Hepatic stellate cell (primary cell): Measurements from ENCODE around the gene ALDOC.
A peak's percentile ranks its signal among the peaks of the same experiment; 100 is the strongest.

Experiments used
- DNase-seq: peaks from one replicate; pipeline ENCODE4 v3.0.0; 2011; ENCODE audit warnings: low spot score

ALDOC gene

GRCh38 chr17:28552176-28552999, 24.3 kb downstream of the ALDOC start, which contains the start of gene UNC119:
Gene UNC119 (minus strand): TSS chr17:28552624. CDS start chr17:28552557, 67 bp downstream.
- DNase-seq = peak; percentile 92

- DNase-seq = peak; percentile 65
Measured at GRCh38 chr17:28551421-28552175, 25.1 kb downstream of the ALDOC start.

- no peak for DNase-seq
Measured at GRCh38 chr17:28550858-28551257, 25.8 kb downstream of the ALDOC start.

GRCh38 chr17:28549236-28550132, 27.2 kb downstream of the ALDOC start:
- no peak for DNase-seq

- no peak for DNase-seq
Measured at GRCh38 chr17:28548417-28549130, 28.1 kb downstream of the ALDOC start.

GRCh38 chr17:28547623-28548416, 28.9 kb downstream of the ALDOC start:
- DNase-seq = peak; percentile 91

GRCh38 chr17:28547096-28547622, 29.5 kb downstream of the ALDOC start:
- DNase-seq = no peak

GRCh38 chr17:28545787-28546415, 30.8 kb downstream of the ALDOC start:
- DNase-seq = no peak

DNA sequence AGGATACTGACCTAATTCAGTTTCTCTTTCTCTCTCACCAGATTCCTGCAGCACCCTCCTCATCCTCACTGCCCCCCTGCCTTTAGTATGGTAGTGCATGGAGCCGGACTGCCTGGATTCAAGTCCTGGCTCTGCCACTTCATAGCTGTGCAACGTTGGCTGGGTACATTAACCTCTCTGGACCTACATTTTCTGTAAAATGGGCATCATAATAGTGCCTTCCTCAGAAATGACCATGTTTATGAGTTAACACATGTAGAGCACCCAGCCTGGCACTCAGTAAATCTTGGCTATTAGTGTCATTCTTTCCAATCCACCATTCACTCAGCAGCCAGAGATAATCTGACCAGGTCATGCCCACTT, 31.6 kb downstream of the ALDOC start:
- no peak for DNase-seq

DNA sequence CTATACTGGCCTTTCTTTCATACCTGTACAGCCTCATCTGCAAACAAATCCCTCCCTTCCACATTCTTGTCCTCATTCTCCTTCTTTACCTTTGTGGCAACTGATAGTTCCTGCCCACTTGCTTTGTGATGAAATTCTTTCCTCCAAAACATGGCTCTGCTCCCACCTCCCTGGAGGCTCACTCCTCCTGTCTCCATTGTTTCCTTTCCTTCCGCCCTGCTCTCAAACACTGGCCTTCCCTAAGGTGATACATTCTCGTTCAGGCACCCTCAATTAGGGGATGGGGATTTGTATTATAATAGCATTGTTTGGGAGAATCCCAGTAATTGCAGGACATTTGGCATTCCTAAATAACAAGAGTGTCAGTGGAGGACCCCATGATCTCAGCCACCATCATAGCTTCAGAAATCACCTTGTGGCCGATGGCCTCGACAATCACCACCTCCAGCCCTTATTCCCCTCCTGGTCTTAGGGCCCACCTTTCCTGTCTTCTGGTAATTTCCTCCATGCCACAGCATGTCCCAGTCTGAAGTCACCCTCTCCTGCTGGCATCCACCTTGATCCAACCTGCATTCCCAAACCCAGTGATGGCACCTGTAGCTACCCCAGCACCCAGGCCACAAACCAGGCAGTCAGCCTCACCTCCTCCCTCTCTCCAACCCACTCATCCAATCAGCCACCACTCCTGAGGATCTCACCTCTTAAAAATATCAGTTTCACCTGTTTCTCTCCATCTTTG, 32.1 kb downstream of the ALDOC start:
- no peak for DNase-seq

DNA sequence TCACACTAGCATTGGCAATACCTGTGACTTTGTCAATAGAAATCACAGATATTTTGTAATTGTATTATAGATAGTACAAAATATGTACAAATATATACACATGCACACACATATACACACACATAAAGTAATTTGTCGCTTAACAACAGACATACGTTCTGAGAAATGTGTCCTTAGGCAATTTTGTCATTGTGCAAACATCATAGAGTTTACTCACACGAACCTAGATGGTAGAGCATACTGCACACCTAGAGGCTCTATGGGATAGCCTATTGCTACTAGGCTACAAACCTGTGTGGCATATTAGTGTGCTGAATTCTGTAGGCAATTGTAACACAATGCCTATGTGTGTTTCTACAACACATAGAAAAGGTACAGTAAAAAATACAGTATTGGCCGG, 35.3 kb downstream of the ALDOC start:
- DNase-seq = no peak

GRCh38 chr17:28540231-28540630, 36.5 kb downstream of the ALDOC start:
- DNase-seq = no peak

GRCh38 chr17:28538296-28538895, 38.3 kb downstream of the ALDOC start:
- DNase-seq = no peak

DNA sequence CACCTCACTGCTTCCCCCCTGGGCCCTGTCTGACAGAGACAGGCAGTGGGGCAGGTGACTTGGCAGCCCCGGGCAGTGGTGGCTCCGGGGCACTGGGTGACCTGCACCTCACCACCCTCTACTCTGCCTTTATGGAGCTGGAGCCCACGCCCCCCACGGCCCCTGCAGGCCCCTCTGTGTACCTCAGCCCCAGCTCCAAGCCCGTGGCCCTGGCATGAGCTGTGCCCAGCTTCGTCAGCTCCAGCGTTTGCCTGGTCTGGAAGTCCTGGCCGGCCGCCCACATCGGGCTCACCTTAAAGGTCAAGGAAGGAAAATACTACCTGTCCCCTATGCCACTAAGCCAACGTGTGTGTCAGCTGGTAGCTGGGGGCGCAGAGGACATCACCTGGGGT, 39.5 kb downstream of the ALDOC start:
- DNase-seq = no peak

DNA sequence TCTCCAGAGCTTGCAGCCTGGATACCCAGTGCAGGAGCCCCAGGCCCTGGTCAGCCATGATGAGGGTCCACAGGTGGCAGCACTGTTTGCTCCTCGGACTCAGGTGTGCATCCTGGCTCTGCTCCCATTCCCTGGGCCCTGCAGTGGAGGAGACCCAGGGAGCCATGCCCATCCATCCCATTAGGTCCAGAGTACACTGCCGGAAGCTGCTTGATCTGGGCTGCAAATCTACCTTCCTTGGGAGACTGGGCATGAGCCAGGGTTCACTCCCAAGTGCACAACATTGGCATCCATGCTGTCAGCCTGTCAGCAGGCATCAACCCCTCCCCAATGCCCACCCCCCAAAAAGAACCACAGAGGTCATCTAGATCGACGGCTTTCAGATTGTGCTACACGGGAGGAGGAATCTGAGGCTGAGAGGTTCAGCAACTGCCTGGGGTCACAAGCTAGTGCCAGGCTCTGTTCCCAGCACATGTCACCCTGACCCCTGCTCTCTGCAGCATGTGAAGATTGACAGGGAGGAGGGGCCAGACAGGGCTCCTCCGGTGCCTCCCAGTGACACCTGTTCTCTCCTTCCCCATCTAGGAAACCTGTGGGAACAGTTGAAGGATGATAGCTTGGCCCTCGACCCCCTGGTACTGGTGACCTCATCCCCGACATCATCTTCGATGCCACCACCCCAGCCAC, 40.0 kb downstream of the ALDOC start:
- no peak for DNase-seq

GRCh38 chr17:28534740-28535375, 41.8 kb downstream of the ALDOC start:
- DNase-seq = no peak

DNA sequence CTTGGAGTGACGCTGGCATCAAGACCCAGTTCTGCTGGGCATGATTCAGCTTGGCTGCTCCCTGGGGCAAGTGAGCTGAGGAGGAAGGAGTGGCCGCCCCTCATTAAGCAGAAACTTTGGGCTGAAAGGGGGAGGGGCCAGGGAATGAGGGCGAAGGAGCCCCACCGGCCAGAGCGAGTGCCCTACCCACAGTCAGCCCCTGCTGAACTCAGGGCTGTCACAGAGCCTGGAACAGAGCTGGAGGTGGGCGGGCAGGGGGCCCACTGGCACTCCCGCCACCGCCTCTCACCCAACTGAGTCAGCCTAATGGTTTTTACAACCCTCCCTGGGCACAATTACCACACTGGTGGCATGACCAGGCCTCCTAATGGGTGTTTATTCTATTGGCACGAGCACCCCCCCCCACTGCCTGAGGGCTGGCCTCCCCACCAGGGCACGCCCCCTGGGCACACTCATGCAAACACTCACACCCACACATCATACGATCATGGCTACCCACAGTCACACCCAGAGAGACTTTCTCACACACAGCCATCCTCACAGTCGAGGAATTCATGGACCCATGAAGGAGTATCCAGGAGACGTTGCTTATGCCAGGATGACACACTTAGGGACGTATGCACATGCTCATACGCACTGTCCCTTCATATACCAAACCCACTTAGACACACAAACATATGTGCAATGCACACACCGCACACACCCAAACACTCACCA, 43.4 kb downstream of the ALDOC start:
- no peak for DNase-seq
